HG02759 (cell line): ENCODE results near the gene ROR2.

ENCODE experiments used
- ATAC-seq: cut with Tn5 transposase; IDR thresholded peaks from one replicate; pipeline ENCODE4 v1.9.1; 2021; ENCODE audit warnings: mild to moderate bottlenecking, moderate library complexity; ENCODE audit not compliant: unreplicated experiment

The ROR2 gene

DNA sequence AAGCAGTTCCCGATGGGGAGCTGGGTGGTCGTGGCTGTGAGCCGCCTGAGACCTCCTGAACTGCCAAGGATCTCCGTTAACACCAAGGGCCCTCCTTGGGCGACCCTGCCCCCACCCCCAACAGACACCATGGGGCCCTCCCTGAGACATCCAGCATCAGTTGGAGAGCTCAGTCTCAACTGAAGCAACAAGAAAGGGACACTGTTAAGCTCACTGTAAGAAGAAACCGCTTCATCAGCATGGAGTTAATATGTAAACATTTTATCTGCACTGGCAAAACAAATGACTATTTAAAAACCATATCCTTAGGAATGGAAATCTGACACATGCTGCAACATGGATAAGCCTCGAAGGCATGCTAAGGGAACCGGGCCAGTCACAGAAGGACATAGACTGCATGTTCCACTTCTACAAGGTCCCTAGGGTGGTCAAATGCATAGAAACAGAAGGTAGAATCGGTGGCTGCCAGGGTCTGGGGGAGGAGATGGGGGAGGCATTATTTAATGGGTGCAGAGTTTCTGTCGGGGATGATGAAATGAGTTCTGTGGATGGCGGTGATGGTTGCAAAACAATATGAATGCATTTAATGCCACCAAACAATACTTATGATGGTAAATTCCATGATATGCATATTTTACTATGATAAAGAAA lies 47.4 kb downstream of the ROR2 start:
- ATAC-seq, result no peak

- no peak for ATAC-seq
These were observed 49.2 kb downstream of the ROR2 start for GRCh38 chr9:91900797-91901177.

GRCh38 chr9:91900055-91900796 lies 49.8 kb downstream of the ROR2 start:
- no peak for ATAC-seq

GRCh38 chr9:91899594-91899993 lies 50.4 kb downstream of the ROR2 start:
- ATAC-seq, result no peak

GRCh38 chr9:91899219-91899563 lies 50.8 kb downstream of the ROR2 start:
- ATAC-seq, result no peak

- ATAC-seq, result no peak
These were observed 51.4 kb downstream of the ROR2 start for GRCh38 chr9:91898451-91899218.

DNA sequence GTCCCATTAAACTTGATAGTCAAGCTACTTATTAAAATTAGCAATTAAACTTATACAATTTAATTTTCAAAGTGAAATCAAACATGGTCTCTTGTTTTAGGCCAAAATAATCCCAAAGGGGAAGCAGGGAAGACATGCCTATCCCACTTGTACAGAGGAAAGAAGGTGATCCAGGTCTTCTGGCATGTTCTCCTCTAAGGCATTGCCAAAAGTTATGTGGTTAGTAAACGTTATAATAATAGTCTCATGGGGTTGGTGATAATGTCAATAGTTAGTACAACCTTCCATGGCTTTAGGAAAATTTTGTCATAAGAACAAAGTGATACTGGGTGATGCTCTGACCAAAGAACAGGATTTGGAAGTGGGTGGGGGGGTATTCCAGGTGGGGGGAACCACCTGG lies 52.8 kb downstream of the ROR2 start:
- ATAC-seq, result no peak

GRCh38 chr9:91896513-91897121 lies 53.4 kb downstream of the ROR2 start:
- no peak for ATAC-seq

GRCh38 chr9:91896097-91896496 lies 53.9 kb downstream of the ROR2 start:
- no peak for ATAC-seq

- no peak for ATAC-seq
These were observed 55.5 kb downstream of the ROR2 start for GRCh38 chr9:91894536-91894935.

- no peak for ATAC-seq
These were observed 56.0 kb downstream of the ROR2 start for GRCh38 chr9:91894023-91894422.

DNA sequence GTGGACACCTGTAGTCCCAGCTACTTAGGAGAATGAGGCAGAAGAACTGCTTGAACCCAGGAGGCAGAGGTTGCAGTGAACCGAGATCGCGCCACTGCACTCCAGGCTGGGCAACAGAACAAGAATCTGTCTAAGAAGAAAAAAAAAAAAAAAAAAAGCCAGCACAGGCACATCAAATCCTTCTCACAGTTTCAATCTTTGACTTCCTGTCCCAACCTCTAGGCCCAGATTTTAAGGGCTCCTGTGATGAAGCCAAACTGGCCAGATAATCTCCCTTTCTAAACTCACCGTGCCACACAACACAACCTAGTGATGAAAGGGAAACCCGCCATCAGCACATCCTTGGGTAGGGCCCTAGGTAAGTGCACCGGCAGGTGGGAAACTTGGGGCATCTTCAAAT lies 58.1 kb downstream of the ROR2 start:
- ATAC-seq, result no peak

DNA sequence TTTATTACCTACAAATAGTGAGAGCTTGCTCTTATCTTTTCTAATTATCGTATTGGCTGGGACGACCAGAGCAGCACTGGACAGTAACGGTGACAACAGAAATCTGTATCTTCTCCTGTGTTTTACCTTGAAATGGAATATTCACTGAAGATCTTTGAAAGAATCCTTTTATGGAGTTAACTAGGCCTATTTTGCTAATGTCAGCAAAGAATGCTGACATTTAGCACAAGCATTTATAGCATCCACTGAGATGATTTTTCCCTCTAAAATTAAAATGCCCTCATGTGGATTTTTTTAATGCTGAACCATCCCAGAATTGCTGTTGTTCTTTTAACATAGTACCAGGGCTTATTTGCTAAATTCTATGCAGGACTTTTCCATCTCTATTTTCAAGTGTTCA lies 59.4 kb downstream of the ROR2 start:
- no peak for ATAC-seq

DNA sequence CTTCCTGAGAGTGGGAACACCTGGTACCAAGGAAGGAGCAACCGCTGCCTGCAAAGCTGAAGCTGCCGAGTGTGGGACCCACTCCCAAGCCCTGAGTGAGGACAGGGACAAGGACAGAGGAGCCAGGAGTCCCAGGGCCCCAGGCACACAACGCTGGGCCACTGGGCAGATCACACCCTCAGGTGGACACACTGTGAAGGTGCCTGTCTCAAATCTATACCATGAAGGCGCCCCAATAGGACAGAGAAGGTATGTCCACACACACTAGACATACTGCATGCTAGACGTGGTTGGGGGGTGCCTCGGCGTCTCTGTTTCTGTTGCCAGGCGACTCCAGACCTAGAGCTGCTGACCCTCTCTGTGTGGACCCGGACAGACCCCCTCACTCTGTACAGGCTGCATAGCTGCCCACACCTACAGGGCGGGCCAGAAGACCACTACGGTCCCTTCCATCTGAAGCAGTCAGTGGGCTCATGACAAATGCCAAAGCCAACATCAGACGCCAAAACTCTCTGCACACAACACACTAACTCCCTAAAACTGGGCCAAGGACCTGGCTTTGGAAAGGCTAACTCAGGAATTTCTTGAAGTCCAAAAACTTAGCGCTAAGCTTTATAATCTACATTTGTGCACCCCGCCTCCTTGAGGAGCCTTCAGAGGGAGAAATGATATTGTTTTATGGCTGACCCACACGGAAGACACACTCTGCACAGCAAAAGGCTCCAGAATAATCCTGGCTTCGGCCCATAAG lies 60.7 kb downstream of the ROR2 start:
- no peak for ATAC-seq

GRCh38 chr9:91886414-91887076 lies 63.5 kb downstream of the ROR2 start:
- ATAC-seq, result no peak

DNA sequence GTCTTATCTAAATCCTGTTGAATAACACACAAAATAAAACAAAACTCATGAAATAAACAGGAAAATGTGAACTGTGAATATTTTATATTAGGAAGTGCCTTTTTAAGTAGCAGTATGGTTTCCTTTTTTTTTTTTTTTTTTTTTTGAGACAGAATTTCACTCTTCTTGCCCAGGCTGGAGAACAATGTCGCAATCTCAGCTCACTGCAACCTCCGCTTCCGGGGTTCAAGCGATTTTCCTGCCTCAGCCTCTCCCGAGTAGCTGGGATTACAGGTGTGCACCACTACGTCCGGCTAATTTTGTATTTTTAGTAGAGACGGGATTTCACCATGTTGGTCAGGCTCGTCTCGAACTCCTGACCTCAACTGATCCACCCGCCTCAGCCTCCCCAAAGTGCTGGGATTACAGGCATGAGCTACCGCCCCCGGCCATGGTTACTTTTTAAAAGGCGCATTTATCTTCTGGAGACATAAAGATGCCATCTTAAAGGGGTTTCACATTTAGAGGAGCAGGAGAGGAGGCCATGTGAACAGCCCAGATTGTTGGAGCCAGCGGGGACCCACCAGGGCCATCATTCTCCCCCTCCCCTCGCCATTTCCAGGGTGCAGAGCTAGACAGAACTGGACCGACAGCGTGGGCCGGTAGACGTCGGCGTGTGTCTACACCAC lies 64.1 kb downstream of the ROR2 start:
- no peak for ATAC-seq

- ATAC-seq, result no peak
These were observed 65.0 kb downstream of the ROR2 start for GRCh38 chr9:91884696-91885687.

DNA sequence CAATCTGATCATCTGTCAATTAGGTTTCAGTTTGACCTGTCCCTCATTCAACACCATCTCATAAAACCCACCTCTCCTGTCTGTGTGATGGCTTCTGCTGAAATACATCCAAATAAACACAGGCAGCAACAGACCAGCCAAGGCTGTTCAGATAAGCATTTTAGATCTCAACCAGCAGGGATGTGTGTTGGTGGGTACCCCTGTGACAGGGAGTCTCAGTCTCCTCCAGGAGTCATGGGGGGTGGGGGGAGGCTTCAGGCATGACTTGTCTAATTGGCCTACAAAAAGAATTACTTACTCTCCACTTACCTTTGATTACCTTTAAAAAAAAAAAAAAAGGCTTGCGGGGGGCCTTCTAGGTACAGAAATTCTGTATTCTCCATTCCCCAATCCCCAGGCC lies 65.9 kb downstream of the ROR2 start:
- no peak for ATAC-seq

GRCh38 chr9:91883503-91883902 lies 66.5 kb downstream of the ROR2 start:
- no peak for ATAC-seq
